ENCODE data around the gene SESN2.

DNA sequence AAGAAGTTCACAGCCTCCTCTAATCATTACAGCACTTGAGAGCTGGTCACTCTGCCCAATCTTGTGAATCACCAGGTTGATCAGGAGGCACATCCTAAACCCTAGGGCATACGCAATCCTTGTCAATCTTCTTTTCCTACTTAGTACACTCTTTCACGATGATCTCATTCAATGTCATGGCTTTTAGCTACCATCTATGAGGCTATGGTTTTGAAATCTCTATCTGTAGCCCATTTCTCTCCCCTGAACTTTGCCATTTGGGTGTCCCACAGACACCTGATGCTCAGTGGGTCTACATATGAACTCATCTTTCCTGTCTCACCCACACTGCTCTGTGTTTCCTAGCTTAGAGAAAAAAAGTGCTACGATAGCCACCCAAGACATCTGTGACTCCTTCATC, 67.7 kb downstream of the SESN2 start:
- TF ChIP-seq POLR2A (IDR thresholded peaks at IDR 0.05) (no peak), POLR2AphosphoS5 (IDR thresholded peaks at IDR 0.05) (no peak)
- TF ChIP-seq, protein P1, sequence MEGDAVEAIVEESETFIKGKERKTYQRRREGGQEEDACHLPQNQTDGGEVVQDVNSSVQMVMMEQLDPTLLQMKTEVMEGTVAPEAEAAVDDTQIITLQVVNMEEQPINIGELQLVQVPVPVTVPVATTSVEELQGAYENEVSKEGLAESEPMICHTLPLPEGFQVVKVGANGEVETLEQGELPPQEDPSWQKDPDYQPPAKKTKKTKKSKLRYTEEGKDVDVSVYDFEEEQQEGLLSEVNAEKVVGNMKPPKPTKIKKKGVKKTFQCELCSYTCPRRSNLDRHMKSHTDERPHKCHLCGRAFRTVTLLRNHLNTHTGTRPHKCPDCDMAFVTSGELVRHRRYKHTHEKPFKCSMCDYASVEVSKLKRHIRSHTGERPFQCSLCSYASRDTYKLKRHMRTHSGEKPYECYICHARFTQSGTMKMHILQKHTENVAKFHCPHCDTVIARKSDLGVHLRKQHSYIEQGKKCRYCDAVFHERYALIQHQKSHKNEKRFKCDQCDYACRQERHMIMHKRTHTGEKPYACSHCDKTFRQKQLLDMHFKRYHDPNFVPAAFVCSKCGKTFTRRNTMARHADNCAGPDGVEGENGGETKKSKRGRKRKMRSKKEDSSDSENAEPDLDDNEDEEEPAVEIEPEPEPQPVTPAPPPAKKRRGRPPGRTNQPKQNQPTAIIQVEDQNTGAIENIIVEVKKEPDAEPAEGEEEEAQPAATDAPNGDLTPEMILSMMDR (IDR thresholded peaks at IDR 0.05): no peak

Data from prostate gland (tissue), 2 donors.